Prostate gland (tissue), 2 donors: Measurements from ENCODE around the gene FZD10. TPM values are rescaled to one million over a fixed set of nuclear protein-coding genes. Genes with fewer than 3 reads are reported as not detected.

ENCODE experiments used
- DNase-seq: peaks from one replicate; pipeline ENCODE4 v3.0.0-alpha.2; 2019; ENCODE audit warnings: low spot score
- H3K27ac ChIP-seq, 2 donors: fragments of 200-600 bp; sonication (generic); 2 replicates each; pipeline ENCODE4 v1.5.1; 2017 to 2019
- H3K27me3 ChIP-seq: fragments of 200-600 bp; sonication (generic); replicated peaks from 2 replicates; pipeline ENCODE4 v1.5.1; 2019; ENCODE audit not compliant: insufficient read depth
- H3K36me3 ChIP-seq, 2 donors: fragments of 200-600 bp; sonication (generic); 1 replicate in 1 of 2; 2 replicates in 1 of 2; pipeline versions ENCODE4 v1.5.1 to v1.8.1; 2017 to 2019
- H3K4me1 ChIP-seq: fragments of 200-600 bp; sonication (generic); replicated peaks from 2 replicates; pipeline ENCODE4 v1.5.1; 2019
- H3K4me3 ChIP-seq, 2 donors: fragments of 200-600 bp; sonication (generic); 2 replicates each; pipeline ENCODE4 v1.5.1; 2017 to 2019
- H3K9me3 ChIP-seq: fragments of 200-600 bp; sonication (generic); 2 replicates; pipeline ENCODE4 v1.5.1; 2017
- CTCF ChIP-seq, 4 experiments: fragments of 200-600 bp in 2 of 4; fragments of 450-650 bp in 2 of 4; sonication (generic) in 2 of 4; IDR thresholded peaks; 1 replicate in 3 of 4; 2 replicates in 1 of 4; pipeline ENCODE4 v1.5.1; 2016 to 2019; ENCODE audit warnings: antibody characterized with exemption in 4 of 4, mild to moderate bottlenecking in 2 of 4, moderate library complexity in 2 of 4
- POLR2A ChIP-seq: fragments of 450-650 bp; IDR thresholded peaks from one replicate; pipeline ENCODE4 v1.6.1; 2016; ENCODE audit warnings: antibody characterized with exemption, mild to moderate bottlenecking
- POLR2AphosphoS5 ChIP-seq: sonication (generic); formaldehyde crosslinking; IDR thresholded peaks from one replicate; pipeline ENCODE4 v1.6.1; 2017; ENCODE audit warnings: antibody characterized with exemption
- WGBS: methylation state at CpG from one replicate; pipeline ENCODE4 v1.1.5; 2018; 5-methylcytosine and 5-hydroxymethylcytosine counted together
- intact Hi-C: fragments of 100-400 bp; cut with DNase I; formaldehyde crosslinking; loops from one replicate; pipeline ENCODE4 v1.14.2; 2022
- total RNA-seq, 2 donors: library from RNA; depleted of rRNA; stranded (reverse); fragments of >200 nt; gene quantifications; one replicate each; pipeline ENCODE4 v1.1.0, GENCODE V29; 2016

FZD10 gene
- total RNA-seq, 2 donors from 2014 or later, result 1.5 to 11.8 TPM

GRCh38 chr12:130131025-130131424 lies 31.2 kb upstream of the FZD10 start:
- Histone ChIP-seq H3K9me3 (no peaks in the 10 kb centered on the region), H3K27ac (no peak overlapping the region), H3K36me3 (no peaks in the 10 kb centered on the region), H3K4me1 (no peaks in the 10 kb centered on the region), H3K4me3 (no peak overlapping the region), H3K27me3 (peaks cover under 1% of the 10 kb centered on the region)
- intact Hi-C loops, result no loop called here
- 51% methylated on average over 14 of the region's 14 CpGs for WGBS
- TF ChIP-seq CTCF (IDR thresholded peaks at IDR 0.05) (no peak), POLR2AphosphoS5 (no peak), POLR2A (no peak)
- DNase-seq, result no peak

- intact Hi-C loops, result no loop called here
- no peaks in the 10 kb centered on the region for H3K4me1 ChIP-seq
- H3K4me3 ChIP-seq, result no peak overlapping the region
- TF ChIP-seq CTCF (IDR thresholded peaks at IDR 0.05) (no peak), POLR2A (no peak), POLR2AphosphoS5 (no peak)
- H3K9me3 ChIP-seq, result no peaks in the 10 kb centered on the region
- H3K27ac ChIP-seq, result no peak overlapping the region
- peaks cover 1% of the 10 kb centered on the region for H3K27me3 ChIP-seq
- no peak for DNase-seq
- 68% methylated on average over 8 of the region's 8 CpGs for WGBS
- no peaks in the 10 kb centered on the region for H3K36me3 ChIP-seq
Measured at GRCh38 chr12:130131801-130132200, 30.5 kb upstream of the FZD10 start.

- intact Hi-C loops, result no loop called here
- Histone ChIP-seq H3K9me3 (no peaks in the 10 kb centered on the region), H3K36me3 (no peaks in the 10 kb centered on the region), H3K4me1 (no peaks in the 10 kb centered on the region), H3K27ac (no peak overlapping the region), H3K27me3 (peaks cover 1% of the 10 kb centered on the region), H3K4me3 (no peak overlapping the region)
- 75% methylated on average over 14 of the region's 14 CpGs for WGBS
- DNase-seq, result no peak
- no peak for TF ChIP-seq POLR2AphosphoS5
- no peak for TF ChIP-seq CTCF (IDR thresholded peaks at IDR 0.05)
- TF ChIP-seq POLR2A, result no peak
Measured at GRCh38 chr12:130132831-130133511, 29.3 kb upstream of the FZD10 start.

- WGBS, result 43% methylated on average over 26 of the region's 26 CpGs
- peaks cover 1% of the 10 kb centered on the region for H3K27me3 ChIP-seq
Measured at GRCh38 chr12:130133851-130134562, 28.3 kb upstream of the FZD10 start.

More at GRCh38 chr12:130133851-130134562, 28.3 kb upstream of the FZD10 start:
- no peak overlapping the region for H3K27ac ChIP-seq
- TF ChIP-seq POLR2AphosphoS5 (no peak), CTCF (IDR thresholded peaks at IDR 0.05) (no peak), POLR2A (no peak)
- no peaks in the 10 kb centered on the region for H3K4me1 ChIP-seq
- H3K36me3 ChIP-seq, result no peaks in the 10 kb centered on the region
- H3K4me3 ChIP-seq, result no peak overlapping the region
- H3K9me3 ChIP-seq, result no peaks in the 10 kb centered on the region
- no peak for DNase-seq
- intact Hi-C loops, result no loop called here
